K562 (cell line): ENCODE measurements around the gene ZBTB44. TPM values are rescaled to one million over a fixed set of nuclear protein-coding genes. Genes with fewer than 3 reads are reported as not detected.
A peak's percentile ranks its signal among the peaks of the same experiment; 100 is the strongest.

ENCODE experiments used
- ATAC-seq: fragments of 200-7000 bp; cut with Tn5 transposase; 3 replicates; pipeline ENCODE4 v1.9.1; 2020; ENCODE audit warnings: moderate library complexity
- BruUV-seq: library from RNA; stranded (reverse); fragments of 400-500 nt; replicated peaks from 2 replicates; lab custom pipeline; 2021; lab: Mats Ljungman, UMichigan
- CTCF ChIA-PET: fragments of 300-600 bp; formaldehyde crosslinking; extraction: SDS; loops from one replicate; lab custom pipeline; 2021; ENCODE audit warnings: low intra/inter-chr PET ratio; lab: Yijun Ruan, JAX
- POLR2A ChIA-PET: fragments of 300-600, 350-650 bp; sonication (Branson Sonifier 250); formaldehyde crosslinking; extraction: SDS; loops from one replicate; lab custom pipeline; 2021; ENCODE audit warnings: antibody characterized with exemption, inconsistent platforms; lab: Yijun Ruan, JAX
- DNase-seq, 4 experiments: peaks; one replicate each; pipeline versions ENCODE4 v3.0.0 to v3.0.0-alpha.2; 2011 to 2018; ENCODE audit warnings: low spot score in 3 of 4, mixed read lengths in 3 of 4; ENCODE audit errors: extremely low read depth in 1 of 4
- FAIRE-seq: peaks from 2 replicates; lab custom pipeline; 2011; peaks lifted over from hg19 to GRCh38; lab: Jason Lieb, UNC
- H2AFZ ChIP-seq: 2 replicates; pipeline ENCODE4 v1.6.0; 2011; ENCODE audit warnings: low read depth, low read length, control low read depth, inconsistent platforms
- H3K27ac ChIP-seq: fragments of 200-600 bp; 3 replicates; pipeline ENCODE4 v1.8.0; 2011; ENCODE audit warnings: low read depth, mild to moderate bottlenecking, control low read depth, inconsistent platforms, low read length, moderate library complexity, mixed read lengths; ENCODE audit errors: extremely low read depth
- H3K27me3 ChIP-seq, 2 experiments: fragments of 300-600 bp in 1 of 2; 2 replicates in 1 of 2; 3 replicates in 1 of 2; pipeline versions ENCODE4 v1.6.0 to v1.8.0; 2011; ENCODE audit warnings: inconsistent platforms in 2 of 2, low read length in 2 of 2, mild to moderate bottlenecking in 1 of 2, mixed read lengths in 1 of 2, moderate library complexity in 1 of 2; ENCODE audit not compliant: control insufficient read depth in 2 of 2, insufficient read depth in 2 of 2
- H3K36me3 ChIP-seq: fragments of 300-600 bp; 3 replicates; pipeline ENCODE4 v1.8.0; 2011; ENCODE audit warnings: mild to moderate bottlenecking, low read length, inconsistent platforms; ENCODE audit not compliant: control insufficient read depth, insufficient read depth
- H3K4me1 ChIP-seq, 2 experiments: fragments of 200-600 bp in 1 of 2; replicated peaks in 1 of 2; 2 replicates in 1 of 2; 3 replicates in 1 of 2; pipeline versions ENCODE4 v1.5.1 to v1.8.0; 2011; ENCODE audit warnings: inconsistent platforms in 2 of 2, low read length in 2 of 2, mild to moderate bottlenecking in 1 of 2, mixed read lengths in 1 of 2, moderate library complexity in 1 of 2; ENCODE audit not compliant: control insufficient read depth in 2 of 2, insufficient read depth in 2 of 2
- H3K4me2 ChIP-seq: 2 replicates; pipeline ENCODE4 v1.6.1; 2011; ENCODE audit warnings: low read length, control low read depth, inconsistent platforms, mixed read lengths; ENCODE audit not compliant: insufficient read depth
- H3K4me3 ChIP-seq: fragments of 200-600 bp; sonication (generic), shearing (Covaris generic); 2 replicates; pipeline ENCODE4 v1.5.1; 2016; ENCODE audit warnings: control low read depth, inconsistent platforms
- H3K79me2 ChIP-seq: fragments of 200-600 bp; 3 replicates; pipeline ENCODE4 v1.8.0; 2011; ENCODE audit warnings: low read length, inconsistent platforms; ENCODE audit not compliant: control insufficient read depth, insufficient read depth
- H3K9ac ChIP-seq, 2 experiments: 2 replicates each; pipeline versions ENCODE4 v1.6.0 to v1.6.1; 2011; ENCODE audit warnings: low read depth in 2 of 2, low read length in 2 of 2, control low read depth in 1 of 2, inconsistent platforms in 1 of 2, mild to moderate bottlenecking in 1 of 2, mixed read lengths in 1 of 2; ENCODE audit not compliant: insufficient read depth in 1 of 2
- H3K9me1 ChIP-seq: one replicate; pipeline ENCODE4 v1.6.0; 2011; ENCODE audit warnings: inconsistent platforms, mild to moderate bottlenecking, low read length, moderate library complexity; ENCODE audit not compliant: control insufficient read depth, insufficient read depth
- H3K9me3 ChIP-seq: replicated peaks from 2 replicates; pipeline ENCODE4 v1.5.1; 2011; ENCODE audit warnings: low read depth, low read length, inconsistent platforms; ENCODE audit not compliant: control insufficient read depth, insufficient read depth
- H4K20me1 ChIP-seq: replicated peaks from 2 replicates; pipeline ENCODE4 v1.6.1; 2011; ENCODE audit warnings: low read length, inconsistent platforms, mixed read lengths; ENCODE audit not compliant: control insufficient read depth, insufficient read depth
- HDAC8 ChIP-seq: fragments of 450-650 bp; IDR thresholded peaks from 2 replicates; pipeline ENCODE4 v1.6.1; 2016; ENCODE audit warnings: mild to moderate bottlenecking, missing genetic modification characterization, moderate library complexity, missing compliant biosample characterization
- WGBS: fragments of 100-300 bp; shearing (Covaris generic); methylation state at CpG from one replicate; pipeline ENCODE4 v1.1.6; 2016; ENCODE audit warnings: low coverage, mixed read lengths; ENCODE audit not compliant: insufficient coverage; ENCODE audit errors: missing lambda C conversion rate; 5-methylcytosine and 5-hydroxymethylcytosine counted together
- in situ Hi-C: fragments of 300-500 bp; cut with MboI; formaldehyde crosslinking; loops from 4 replicates; pipeline ENCODE4 v1.15.0; 2018; ENCODE audit warnings: inconsistent platforms, mixed read lengths
- intact Hi-C: fragments of 100-400 bp; cut with micrococcal nuclease; formaldehyde crosslinking; loops from 2 replicates; pipeline ENCODE4 v1.14.2; 2022
- polyA plus RNA-seq, 8 experiments: library from polyadenylated mRNA; depleted of rRNA in 4 of 8; stranded (reverse) in 5 of 8; unstranded in 3 of 8; fragments of >200 nt; fragmentation: Nextera tagmentation in 2 of 8; fragmentation: Illumina TruSeq in 1 of 8; extraction: Ambion mirVana in 2 of 8; extraction: Trizol in 1 of 8; gene quantifications; 2 replicates each; pipeline versions ENCODE4 v1.2.1 to v1.2.3, GENCODE V29; 2011 to 2014; ENCODE audit warnings: inconsistent platforms in 1 of 8, missing spikeins in 1 of 8
- total RNA-seq, 7 experiments: library from RNA; depleted of rRNA in 6 of 7; stranded (reverse); fragments of >200 nt in 6 of 7; fragmentation: Illumina TruSeq in 2 of 7; extraction: Trizol in 2 of 7; gene quantifications; 2 replicates each; pipeline versions ENCODE4 v1.2.1 to v1.2.3, GENCODE V29; 2011 to 2021; ENCODE audit warnings: low replicate concordance in 1 of 7
- TF ChIP-seq, protein P1 (sequence below): fragments of 450-650 bp; conservative IDR thresholded peaks from 2 replicates; pipeline ENCODE4 v1.6.1; 2016; ENCODE audit warnings: missing genetic modification characterization, low read depth, mild to moderate bottlenecking, missing compliant biosample characterization, moderate library complexity
- TF ChIP-seq, protein P2 (sequence below), 3 experiments: fragments of 200-800 bp in 1 of 3; sonication (Bioruptor generic) in 1 of 3; sonication (generic) in 1 of 3; formaldehyde crosslinking in 1 of 3; IDR thresholded peaks; 2 replicates each; pipeline versions ENCODE4 v1.6.1 to v1.8.0; 2016 to 2022; ENCODE audit warnings: mild to moderate bottlenecking in 2 of 3, missing compliant biosample characterization in 2 of 3, missing genetic modification characterization in 2 of 3, missing genetic modification reagents in 1 of 3

Gene ZBTB44
- total and polyA plus RNA-seq, 9 of the 15 experiments (the other 6 are each of a cell fraction or from before 2014, with no cell fraction given): 4.7 to 27.1 (median 17.3) TPM

DNA sequence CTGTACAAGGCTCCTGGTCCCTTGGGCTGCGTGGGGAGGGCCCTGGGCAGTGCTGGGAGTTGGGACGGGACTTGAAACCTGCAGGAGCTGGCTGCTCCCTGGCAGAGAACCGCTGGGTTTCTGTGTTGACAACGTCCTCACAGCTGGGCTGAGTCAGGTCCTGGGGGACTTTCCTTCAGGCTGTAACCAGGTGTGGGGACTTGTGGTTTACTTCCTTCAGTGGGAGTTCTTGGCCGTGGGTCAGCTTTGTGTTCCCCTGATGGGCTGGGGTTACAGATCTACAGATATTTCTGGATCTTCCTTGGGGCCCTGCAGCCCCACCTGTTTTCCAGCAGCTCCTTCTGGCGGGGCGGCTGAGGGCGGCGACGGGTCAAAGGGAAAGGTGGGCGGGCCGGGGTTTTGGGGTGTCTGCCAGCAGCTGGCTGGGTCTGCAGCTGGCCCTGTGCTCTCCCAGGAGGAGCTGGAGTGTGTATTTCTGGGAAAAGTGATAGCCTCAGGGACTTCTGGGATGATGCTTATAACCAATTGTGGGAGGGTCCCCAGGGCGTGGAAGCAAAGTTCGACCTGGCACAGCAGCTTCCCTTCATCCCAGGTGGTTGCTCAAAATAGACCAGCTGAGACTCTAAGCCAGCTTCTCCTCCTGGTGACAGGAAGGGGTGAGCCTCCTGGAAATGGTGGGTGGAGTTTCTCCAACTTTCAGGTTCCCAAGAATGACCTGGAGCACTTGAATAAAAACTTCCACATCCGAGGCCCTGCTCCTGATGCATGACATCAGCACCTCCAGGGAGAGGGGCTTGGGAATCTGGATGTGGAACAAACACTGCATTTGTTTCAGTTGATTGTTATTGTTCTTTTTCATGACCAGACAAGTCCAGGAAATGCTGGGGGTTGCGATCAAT is 136.0 kb downstream of the ZBTB44 start:
- no peak for FAIRE-seq
- intact Hi-C loops: no loop called here
- ATAC-seq: no peak
- H3K36me3 ChIP-seq: no peaks in the 10 kb centered on the region
- BruUV-seq: no TSS peak
- WGBS: 12% methylated on average over 14 of the region's 16 CpGs
- H3K4me2 ChIP-seq: no peak overlapping the region
- TF ChIP-seq HDAC8 (tag): 0 out of 2 replicates have a peak, but pooled peaks have one; percentile 34
- TF ChIP-seq, protein P1, sequence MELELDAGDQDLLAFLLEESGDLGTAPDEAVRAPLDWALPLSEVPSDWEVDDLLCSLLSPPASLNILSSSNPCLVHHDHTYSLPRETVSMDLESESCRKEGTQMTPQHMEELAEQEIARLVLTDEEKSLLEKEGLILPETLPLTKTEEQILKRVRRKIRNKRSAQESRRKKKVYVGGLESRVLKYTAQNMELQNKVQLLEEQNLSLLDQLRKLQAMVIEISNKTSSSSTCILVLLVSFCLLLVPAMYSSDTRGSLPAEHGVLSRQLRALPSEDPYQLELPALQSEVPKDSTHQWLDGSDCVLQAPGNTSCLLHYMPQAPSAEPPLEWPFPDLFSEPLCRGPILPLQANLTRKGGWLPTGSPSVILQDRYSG (tag): no peak
- TF ChIP-seq, protein P2, sequence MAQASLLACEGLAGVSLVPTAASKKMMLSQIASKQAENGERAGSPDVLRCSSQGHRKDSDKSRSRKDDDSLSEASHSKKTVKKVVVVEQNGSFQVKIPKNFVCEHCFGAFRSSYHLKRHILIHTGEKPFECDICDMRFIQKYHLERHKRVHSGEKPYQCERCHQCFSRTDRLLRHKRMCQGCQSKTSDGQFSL (CRISPR knock-in tag; IDR thresholded peaks at IDR 0.05): no peak
- TF ChIP-seq, protein P2 (tag; IDR thresholded peaks at IDR 0.05): 0 out of 4 replicates have a peak, but pooled peaks of 1 of the 2 experiments have one; percentile 32
- TF ChIP-seq, all 486 proteins: peak for 2
- CTCF ChIA-PET: no interaction called here
- no peak overlapping the region for H2AFZ ChIP-seq
- H3K9ac ChIP-seq: no peak overlapping the region
- H3K27ac ChIP-seq: no peak overlapping the region
- H3K27me3 ChIP-seq: peaks cover 47 to 77% of the 10 kb centered on the region in 2 experiments
- DNase-seq: no peak
- no peaks in the 10 kb centered on the region for H3K9me3 ChIP-seq
- H3K4me1 ChIP-seq: peaks cover 0 to 3% of the 10 kb centered on the region in 2 experiments; a peak in 2 of 5 replicates
- POLR2A ChIA-PET: interaction anchor here (0.5 to 1.0 kb wide), 2 partner anchors 203 to 680 kb away, joined by 3 read pairs; no protein-coding TSS in a partner anchor
- no peaks in the 10 kb centered on the region for H3K9me1 ChIP-seq
- in situ Hi-C loops: no loop called here
- H3K79me2 ChIP-seq: no peaks in the 10 kb centered on the region
- no peak overlapping the region for H3K4me3 ChIP-seq
- H4K20me1 ChIP-seq: peaks cover 4% of the 10 kb centered on the region; the same call in 1 of the 2 replicates
